ENCODE measurements around the gene ANP32A.
A peak's percentile ranks its signal among the peaks of the same experiment; 100 is the strongest.

The ANP32A gene

GRCh38 chr15:68834346-68834745 is 13.7 kb upstream of the ANP32A start:
- TF ChIP-seq JUND (IDR thresholded peaks at IDR 0.05; ENCODE audit: low read depth) = no peak
- DNase-seq (ENCODE audit: low read depth in 1 of 2, low spot score in 1 of 2) = no peak
- in situ Hi-C loops (cut with HindIII; ENCODE audit: low pct_unique_long_range_greater_than_20kb, low sequenced_read_pairs) = no loop called here

- no peak for DNase-seq (ENCODE audit: low read depth in 1 of 2, low spot score in 1 of 2)
- no peak for TF ChIP-seq JUND (IDR thresholded peaks at IDR 0.05; ENCODE audit: low read depth)
- in situ Hi-C loops (cut with HindIII; ENCODE audit: low pct_unique_long_range_greater_than_20kb, low sequenced_read_pairs) = no loop called here
These were observed 13.1 kb upstream of the ANP32A start for GRCh38 chr15:68833700-68834331.

- no peak for DNase-seq (ENCODE audit: low read depth in 1 of 2, low spot score in 1 of 2)
- in situ Hi-C loops (cut with HindIII; ENCODE audit: low pct_unique_long_range_greater_than_20kb, low sequenced_read_pairs) = no loop called here
- no peak for TF ChIP-seq JUND (IDR thresholded peaks at IDR 0.05; ENCODE audit: low read depth)
These were observed 9.6 kb upstream of the ANP32A start for GRCh38 chr15:68830141-68830785.

GRCh38 chr15:68829068-68829467 is 8.4 kb upstream of the ANP32A start:
- in situ Hi-C loops (cut with HindIII; ENCODE audit: low pct_unique_long_range_greater_than_20kb, low sequenced_read_pairs) = no loop called here
- peak in 1 of 2 experiments; percentile 65 for DNase-seq (ENCODE audit: low read depth in 1 of 2, low spot score in 1 of 2)
- TF ChIP-seq JUND (IDR thresholded peaks at IDR 0.05; ENCODE audit: low read depth) = no peak

- TF ChIP-seq JUND (IDR thresholded peaks at IDR 0.05; ENCODE audit: low read depth) = no peak
- DNase-seq (ENCODE audit: low read depth in 1 of 2, low spot score in 1 of 2) = no peak
- in situ Hi-C loops (cut with HindIII; ENCODE audit: low pct_unique_long_range_greater_than_20kb, low sequenced_read_pairs) = no loop called here
These were observed 2.9 kb upstream of the ANP32A start for GRCh38 chr15:68823561-68823960.

- in situ Hi-C loops (cut with HindIII; ENCODE audit: low pct_unique_long_range_greater_than_20kb, low sequenced_read_pairs) = no loop called here
- no peak for DNase-seq (ENCODE audit: low read depth in 1 of 2, low spot score in 1 of 2)
- TF ChIP-seq JUND (IDR thresholded peaks at IDR 0.05; ENCODE audit: low read depth) = no peak
These were observed 2.1 kb upstream of the ANP32A start for GRCh38 chr15:68822818-68823217.

GRCh38 chr15:68821841-68822381 is 1.2 kb upstream of the ANP32A start:
- in situ Hi-C loops (cut with HindIII; ENCODE audit: low pct_unique_long_range_greater_than_20kb, low sequenced_read_pairs) = no loop called here
- DNase-seq (ENCODE audit: low read depth in 1 of 2, low spot score in 1 of 2) = peak in 1 of 2 experiments; percentile 66
- no peak for TF ChIP-seq JUND (IDR thresholded peaks at IDR 0.05; ENCODE audit: low read depth)

- TF ChIP-seq JUND (IDR thresholded peaks at IDR 0.05; ENCODE audit: low read depth) = no peak
- no peak for DNase-seq (ENCODE audit: low read depth in 1 of 2, low spot score in 1 of 2)
- in situ Hi-C loops (cut with HindIII; ENCODE audit: low pct_unique_long_range_greater_than_20kb, low sequenced_read_pairs) = no loop called here
These were observed 620 bp upstream of the ANP32A start for GRCh38 chr15:68821190-68821840.

GRCh38 chr15:68819495-68820294 is 1.0 kb downstream of the ANP32A start:
- in situ Hi-C loops (cut with HindIII; ENCODE audit: low pct_unique_long_range_greater_than_20kb, low sequenced_read_pairs) = no loop called here
- TF ChIP-seq JUND (IDR thresholded peaks at IDR 0.05; ENCODE audit: low read depth) = no peak

GRCh38 chr15:68818769-68819494 is 1.8 kb downstream of the ANP32A start:
- DNase-seq (ENCODE audit: low read depth in 1 of 2, low spot score in 1 of 2) = peak; percentile 39 to 49
- no peak for TF ChIP-seq JUND (IDR thresholded peaks at IDR 0.05; ENCODE audit: low read depth)
- in situ Hi-C loops (cut with HindIII; ENCODE audit: low pct_unique_long_range_greater_than_20kb, low sequenced_read_pairs) = no loop called here

More at GRCh38 chr15:68819495-68820294, 1.0 kb downstream of the ANP32A start:
- DNase-seq (ENCODE audit: low read depth in 1 of 2, low spot score in 1 of 2) = peak in 1 of 2 experiments; percentile 63

- TF ChIP-seq JUND (IDR thresholded peaks at IDR 0.05; ENCODE audit: low read depth) = no peak
- peak; percentile 74 to 83 for DNase-seq (ENCODE audit: low read depth in 1 of 2, low spot score in 1 of 2)
- in situ Hi-C loops (cut with HindIII; ENCODE audit: low pct_unique_long_range_greater_than_20kb, low sequenced_read_pairs) = no loop called here
These were observed 2.5 kb downstream of the ANP32A start for GRCh38 chr15:68818066-68818768.
